ENCODE results near the gene VSTM2B. TPM values are rescaled to one million over a fixed set of nuclear protein-coding genes. Genes with fewer than 3 reads are reported as not detected.

Gene VSTM2B
- total RNA-seq, 2 donors from 2014 or later = not detected

DNA sequence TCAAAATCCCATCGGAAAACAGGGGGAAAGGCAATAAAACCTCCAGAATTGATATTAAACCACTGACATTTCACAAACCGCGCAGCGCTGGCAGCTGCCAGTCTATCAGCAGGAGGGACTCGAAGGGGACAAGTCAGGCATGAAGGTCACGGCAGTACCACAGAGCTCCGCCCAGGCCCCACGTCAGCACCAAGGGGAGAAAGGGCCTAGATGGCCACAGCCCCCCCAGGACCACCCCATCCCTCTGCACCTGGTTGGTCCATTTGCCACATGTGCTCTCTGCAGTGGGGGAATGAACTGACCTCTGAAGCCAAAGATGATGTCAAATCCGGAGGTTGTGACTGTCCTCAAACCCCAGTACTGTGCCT, 9.5 kb upstream of the VSTM2B start:
- ATAC-seq (replicated peaks) = no peak
- no peaks in the 10 kb centered on the region for H3K4me1 Mint-ChIP-seq
- H3K27me3 Mint-ChIP-seq = peaks cover 26% of the 10 kb centered on the region
- H3K27ac Mint-ChIP-seq = no peak overlapping the region
- no peaks in the 10 kb centered on the region for H3K36me3 Mint-ChIP-seq (ENCODE audit: low read depth)
- H3K4me3 Mint-ChIP-seq = no peak overlapping the region
- H3K9me3 Mint-ChIP-seq = no peaks in the 10 kb centered on the region

DNA sequence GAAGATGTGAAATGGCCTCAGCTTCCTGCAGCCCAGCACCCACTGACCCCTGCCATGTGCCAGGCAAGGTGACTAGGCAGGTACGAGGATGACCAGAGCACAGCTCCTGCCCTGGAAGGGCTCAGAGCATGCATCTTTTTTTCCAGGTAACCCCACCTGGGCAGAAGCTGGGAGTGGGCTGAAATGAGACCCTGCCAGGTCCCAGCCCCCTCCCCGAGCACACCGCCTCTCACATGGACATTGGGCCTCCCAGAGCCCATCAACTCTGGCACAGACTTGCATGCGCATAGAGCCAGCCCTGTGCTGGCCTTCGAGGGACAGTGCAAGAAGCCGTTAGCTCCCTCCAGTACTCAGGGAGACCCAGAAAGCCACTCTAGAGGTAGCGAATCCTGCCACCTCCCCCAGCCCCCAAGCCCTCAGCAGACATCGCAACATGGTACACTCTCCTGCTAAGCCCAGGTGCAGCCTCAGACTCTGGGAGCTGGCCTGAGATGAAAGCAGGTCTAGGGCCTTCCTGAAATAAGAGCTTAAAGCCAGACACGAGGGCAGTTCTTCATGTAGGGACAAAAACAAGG, 8.9 kb upstream of the VSTM2B start:
- Mint-ChIP-seq H3K9me3 (no peaks in the 10 kb centered on the region), H3K36me3 (ENCODE audit: low read depth) (no peaks in the 10 kb centered on the region), H3K4me3 (no peak overlapping the region), H3K27ac (no peak overlapping the region), H3K4me1 (no peaks in the 10 kb centered on the region), H3K27me3 (peaks cover 26% of the 10 kb centered on the region)
- no peak for ATAC-seq (replicated peaks)

DNA sequence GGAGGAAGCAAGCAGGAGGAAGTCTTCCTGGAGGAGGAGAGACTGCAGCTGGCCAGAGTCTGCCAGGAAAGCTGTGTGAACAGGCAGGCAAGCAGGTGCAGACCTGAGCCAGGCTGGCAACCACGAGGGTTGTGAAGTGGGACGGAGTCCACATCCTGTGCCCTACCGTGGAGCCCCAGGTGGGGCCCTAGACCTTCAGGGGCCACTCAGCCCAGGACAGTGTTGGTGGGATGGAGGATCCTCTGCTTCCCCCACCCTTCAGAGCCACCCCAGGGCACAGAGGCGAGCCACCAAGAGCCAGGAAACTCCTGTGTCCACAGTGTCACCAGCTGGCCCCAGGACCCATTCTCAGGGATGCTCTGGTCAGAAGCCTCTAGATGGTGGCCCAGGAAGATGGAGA, 8.4 kb upstream of the VSTM2B start:
- Mint-ChIP-seq H3K4me3 (no peak overlapping the region), H3K27ac (no peak overlapping the region), H3K27me3 (peaks cover 24% of the 10 kb centered on the region), H3K4me1 (no peaks in the 10 kb centered on the region), H3K9me3 (no peaks in the 10 kb centered on the region), H3K36me3 (ENCODE audit: low read depth) (no peaks in the 10 kb centered on the region)
- ATAC-seq (replicated peaks) = no peak

DNA sequence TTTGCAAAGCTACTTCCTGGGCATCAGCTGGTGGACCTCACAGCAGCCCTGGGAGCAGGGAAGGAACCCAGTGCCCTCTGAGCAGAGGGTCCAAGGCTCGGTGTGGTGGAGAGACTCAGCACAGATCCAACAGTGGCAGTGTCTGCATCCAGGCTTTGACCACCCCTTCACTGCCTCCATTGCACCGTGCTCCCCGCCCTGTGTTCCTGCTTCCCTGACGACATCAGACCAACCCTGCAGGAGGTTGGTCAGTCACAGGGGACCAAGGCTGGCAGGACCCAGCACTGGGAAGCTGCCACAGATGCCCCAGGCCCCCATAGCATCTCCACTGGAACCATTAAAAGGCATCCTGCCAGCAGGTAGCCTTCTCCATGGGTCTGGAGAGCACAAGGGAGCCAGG, 7.8 kb upstream of the VSTM2B start:
- Mint-ChIP-seq H3K36me3 (ENCODE audit: low read depth) (no peaks in the 10 kb centered on the region), H3K27me3 (peaks cover 26% of the 10 kb centered on the region), H3K9me3 (no peaks in the 10 kb centered on the region), H3K4me1 (no peaks in the 10 kb centered on the region), H3K27ac (no peak overlapping the region), H3K4me3 (no peak overlapping the region)
- no peak for ATAC-seq (replicated peaks)

DNA sequence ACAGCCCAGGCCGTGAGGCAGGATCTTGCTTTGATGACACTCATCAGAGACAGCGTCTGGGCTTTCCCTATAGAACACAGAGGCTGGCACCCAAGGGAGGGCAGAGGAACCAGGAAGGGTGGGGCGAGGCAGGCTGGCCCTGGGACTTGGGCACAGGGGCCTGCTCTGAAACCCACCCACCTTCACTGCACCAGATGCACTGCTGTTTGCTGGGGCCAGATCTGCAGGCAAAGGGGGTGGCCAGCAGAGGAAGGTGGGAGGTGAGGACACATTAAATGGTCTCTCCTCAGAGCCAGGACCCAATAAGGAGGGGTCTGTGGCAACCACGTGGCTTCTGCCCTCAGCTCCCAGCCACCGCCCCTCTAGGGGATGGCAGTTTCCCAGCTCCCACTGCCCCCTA, 6.6 kb upstream of the VSTM2B start:
- H3K36me3 Mint-ChIP-seq (ENCODE audit: low read depth) = no peaks in the 10 kb centered on the region
- no peak overlapping the region for H3K4me3 Mint-ChIP-seq
- no peaks in the 10 kb centered on the region for H3K9me3 Mint-ChIP-seq
- H3K27ac Mint-ChIP-seq = no peak overlapping the region
- ATAC-seq (replicated peaks) = no peak
- H3K4me1 Mint-ChIP-seq = no peaks in the 10 kb centered on the region
- peaks cover 38% of the 10 kb centered on the region for H3K27me3 Mint-ChIP-seq

DNA sequence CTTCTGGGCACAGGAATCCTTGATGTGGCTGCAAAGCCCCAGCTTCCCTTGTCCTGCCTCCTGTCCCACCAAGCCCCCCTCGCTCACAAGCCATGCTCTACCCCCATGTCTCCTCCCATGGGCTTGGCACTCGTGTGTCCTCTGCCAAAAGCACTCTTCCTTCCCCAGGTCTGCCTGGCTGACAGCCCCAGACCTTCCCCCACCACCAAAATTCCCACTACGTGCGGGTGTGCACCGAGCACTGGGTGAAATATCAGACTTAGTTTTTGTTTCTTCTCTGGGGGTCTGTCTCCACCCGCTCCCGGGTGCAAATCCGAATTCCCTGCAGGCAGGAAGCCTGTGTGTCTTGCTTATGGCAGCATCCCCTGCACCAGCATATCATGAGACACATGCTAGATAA, 5.9 kb upstream of the VSTM2B start:
- Mint-ChIP-seq H3K27me3 (peaks cover 38% of the 10 kb centered on the region), H3K36me3 (ENCODE audit: low read depth) (no peaks in the 10 kb centered on the region), H3K9me3 (no peaks in the 10 kb centered on the region), H3K4me1 (no peaks in the 10 kb centered on the region), H3K27ac (no peak overlapping the region), H3K4me3 (no peak overlapping the region)
- no peak for ATAC-seq (replicated peaks)

DNA sequence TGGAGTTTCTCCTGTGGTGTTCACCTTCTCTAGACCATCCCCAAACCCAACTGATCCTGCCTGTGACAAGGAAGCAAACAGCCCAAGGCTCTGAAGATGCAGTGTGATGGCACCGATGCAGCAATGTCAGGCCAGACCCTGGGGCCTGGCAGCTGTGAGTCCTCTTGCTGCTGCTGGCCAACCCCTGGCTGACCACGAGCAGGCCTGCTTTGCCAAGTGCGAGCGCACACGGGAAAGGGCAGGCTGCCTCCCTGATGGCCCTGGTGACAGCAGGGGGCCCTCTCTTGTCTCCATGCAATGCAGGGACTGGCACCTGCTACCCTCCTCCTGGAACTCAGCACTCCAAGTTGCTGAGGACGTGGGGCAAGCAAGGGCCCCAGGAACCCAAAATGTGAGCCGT, 5.4 kb upstream of the VSTM2B start:
- H3K27me3 Mint-ChIP-seq = peaks cover 38% of the 10 kb centered on the region
- H3K9me3 Mint-ChIP-seq = no peaks in the 10 kb centered on the region
- no peaks in the 10 kb centered on the region for H3K36me3 Mint-ChIP-seq (ENCODE audit: low read depth)
- no peaks in the 10 kb centered on the region for H3K4me1 Mint-ChIP-seq
- ATAC-seq (replicated peaks) = no peak
- H3K4me3 Mint-ChIP-seq = no peak overlapping the region
- no peak overlapping the region for H3K27ac Mint-ChIP-seq

DNA sequence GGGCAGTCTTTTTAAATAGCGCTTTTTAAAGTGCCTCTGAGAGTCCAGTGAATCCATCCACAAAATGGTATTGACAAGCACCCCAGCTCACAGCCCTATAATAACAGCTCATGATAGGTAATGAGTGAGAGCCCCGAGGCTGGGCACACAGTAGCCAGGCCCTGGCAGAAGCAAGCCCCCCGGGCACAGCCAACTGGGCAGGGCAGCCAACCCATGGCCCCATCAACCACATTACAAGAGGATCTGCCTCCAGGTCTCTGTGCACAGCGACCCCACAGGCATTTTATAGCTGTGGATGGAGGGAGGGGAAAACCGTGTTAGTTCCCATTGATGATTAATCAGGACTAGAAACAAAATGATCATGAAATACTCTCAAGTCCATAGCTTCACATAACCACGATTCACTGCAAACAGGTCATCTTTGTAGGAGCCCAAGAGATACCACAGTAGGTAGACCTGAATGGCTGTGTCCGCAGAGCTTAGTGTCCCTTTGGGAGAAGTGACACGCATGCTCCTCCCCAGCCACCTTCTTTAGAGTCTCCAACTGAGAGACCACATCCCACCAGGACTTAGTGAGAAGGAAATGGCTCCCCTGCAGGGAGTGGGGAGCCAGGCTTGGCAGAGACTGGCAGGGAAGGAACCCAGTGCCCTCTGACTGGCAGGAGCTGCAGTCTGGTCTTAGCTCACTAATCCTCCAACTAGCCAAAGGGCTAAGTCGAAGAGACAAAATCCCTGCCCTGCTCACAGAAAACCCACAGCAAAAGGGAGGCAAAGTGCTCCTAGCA, 4.3 kb upstream of the VSTM2B start:
- H3K4me1 Mint-ChIP-seq = no peaks in the 10 kb centered on the region
- H3K27me3 Mint-ChIP-seq = peaks cover 38% of the 10 kb centered on the region
- H3K36me3 Mint-ChIP-seq (ENCODE audit: low read depth) = no peaks in the 10 kb centered on the region
- no peak overlapping the region for H3K27ac Mint-ChIP-seq
- no peak for ATAC-seq (replicated peaks)
- no peaks in the 10 kb centered on the region for H3K9me3 Mint-ChIP-seq
- no peak overlapping the region for H3K4me3 Mint-ChIP-seq

DNA sequence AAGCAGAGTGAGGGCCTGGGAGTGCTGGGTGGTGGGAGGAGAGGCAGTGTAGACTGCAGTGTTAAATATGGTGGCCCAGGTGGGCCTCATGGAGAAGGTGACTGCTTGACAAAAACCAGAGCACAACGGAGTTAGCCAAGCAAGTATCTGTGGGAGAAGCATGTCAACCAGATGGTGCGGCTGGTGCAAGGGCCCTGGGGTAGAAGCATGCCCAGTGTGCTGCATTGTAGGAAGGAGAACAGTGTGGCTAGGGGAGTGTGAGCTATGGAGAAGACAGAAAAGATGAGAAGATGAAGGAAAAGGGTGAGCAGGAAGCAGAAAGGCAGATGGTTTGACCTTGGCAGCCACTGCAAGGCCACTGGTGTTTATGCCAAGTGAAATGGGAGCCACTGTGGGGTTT, 2.2 kb upstream of the VSTM2B start:
- no peak overlapping the region for H3K27ac Mint-ChIP-seq
- peaks cover 6% of the 10 kb centered on the region for H3K4me1 Mint-ChIP-seq
- H3K9me3 Mint-ChIP-seq = no peaks in the 10 kb centered on the region
- peaks cover 44% of the 10 kb centered on the region for H3K27me3 Mint-ChIP-seq
- peaks cover 8% of the 10 kb centered on the region for H3K36me3 Mint-ChIP-seq (ENCODE audit: low read depth)
- H3K4me3 Mint-ChIP-seq = no peak overlapping the region
- ATAC-seq (replicated peaks) = no peak

DNA sequence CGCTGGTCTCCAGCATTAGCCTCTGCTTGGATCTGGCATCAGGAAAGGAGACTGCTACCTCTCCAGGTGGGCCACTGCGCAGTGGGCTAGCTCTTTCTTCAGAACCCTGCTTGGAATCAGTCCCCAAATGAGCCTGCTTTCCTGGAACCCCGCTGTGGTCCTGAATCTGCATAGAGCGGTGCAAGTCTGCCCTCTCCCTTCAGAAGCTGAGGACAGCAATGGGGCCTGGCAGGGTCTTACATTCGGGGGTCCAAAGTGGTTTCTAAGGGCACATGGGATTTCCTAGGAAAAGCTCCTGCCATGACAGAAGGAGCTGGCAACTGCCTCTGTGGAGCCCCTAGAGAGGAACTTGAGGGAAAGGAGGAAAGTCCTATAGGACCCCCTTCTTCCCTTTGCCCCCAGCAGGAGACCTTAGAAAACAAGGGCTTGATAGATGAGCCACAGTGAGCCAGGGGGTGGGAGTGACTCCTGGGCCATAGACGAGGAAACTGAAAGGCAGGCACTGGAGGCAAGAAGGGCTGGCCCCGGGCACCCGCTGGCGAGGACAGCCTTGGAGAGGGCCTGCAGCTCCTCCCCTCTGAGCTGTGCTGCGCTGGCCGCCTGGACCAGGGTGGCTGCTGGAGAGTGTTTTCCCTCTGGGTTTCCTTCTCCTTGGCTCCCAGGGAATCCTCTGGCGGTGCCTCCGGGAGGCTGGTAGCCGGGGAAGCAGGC, 1.4 kb upstream of the VSTM2B start:
- ATAC-seq (replicated peaks) = no peak
- peaks cover 44% of the 10 kb centered on the region for H3K27me3 Mint-ChIP-seq
- H3K27ac Mint-ChIP-seq = no peak overlapping the region
- H3K4me3 Mint-ChIP-seq = peak overlapping the region; percentile 31
- peaks cover 15% of the 10 kb centered on the region for H3K36me3 Mint-ChIP-seq (ENCODE audit: low read depth)
- H3K4me1 Mint-ChIP-seq = peaks cover 6% of the 10 kb centered on the region
- no peaks in the 10 kb centered on the region for H3K9me3 Mint-ChIP-seq

DNA sequence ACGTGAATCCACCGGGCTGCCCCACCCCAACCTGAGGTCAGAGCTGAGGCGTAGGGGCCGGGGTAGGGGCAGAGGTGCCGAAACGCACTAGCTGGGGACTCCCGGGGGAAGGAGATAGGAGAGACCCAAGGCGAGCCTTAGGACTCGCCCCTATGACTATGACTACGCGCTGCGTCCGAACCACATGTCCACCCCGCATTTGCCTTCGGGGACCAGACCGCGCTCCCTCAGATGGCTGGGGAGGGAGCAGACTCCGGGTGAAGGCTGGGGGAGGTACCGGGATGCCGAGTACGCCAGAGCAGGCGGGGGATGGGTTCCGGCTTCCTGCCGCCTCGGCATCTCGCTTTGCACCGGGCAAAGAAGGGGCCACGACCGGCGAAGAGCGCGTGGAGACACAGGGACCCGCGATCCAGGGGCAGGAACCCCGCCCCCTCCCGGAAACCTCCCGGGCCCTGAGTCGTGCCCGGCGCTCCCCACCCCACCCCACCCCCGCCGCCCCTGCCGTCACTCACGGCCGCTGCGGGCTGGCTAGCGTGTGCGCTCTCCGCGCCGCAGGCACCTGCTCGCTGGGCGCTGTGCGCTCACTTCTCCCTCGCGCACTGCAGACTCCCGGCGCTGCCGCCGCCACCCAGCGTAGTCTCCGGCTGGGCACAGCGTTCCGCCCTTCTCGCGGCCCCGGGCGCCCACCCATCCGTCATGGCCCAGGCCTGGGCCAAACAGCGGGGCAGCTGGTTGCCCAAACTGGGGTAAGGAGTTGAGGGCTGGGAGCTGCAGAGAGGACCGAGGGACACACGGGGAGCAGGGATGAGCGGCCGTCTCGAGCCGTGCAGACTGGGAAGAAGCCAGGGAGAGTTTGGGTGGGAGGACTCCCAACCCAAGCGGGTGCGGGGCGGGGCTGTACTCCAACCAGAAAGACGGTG, 622 bp upstream of the VSTM2B start:
- peak overlapping the region; percentile 31 for H3K4me3 Mint-ChIP-seq
- H3K27me3 Mint-ChIP-seq = peaks cover 38% of the 10 kb centered on the region
- no peaks in the 10 kb centered on the region for H3K9me3 Mint-ChIP-seq

DNA sequence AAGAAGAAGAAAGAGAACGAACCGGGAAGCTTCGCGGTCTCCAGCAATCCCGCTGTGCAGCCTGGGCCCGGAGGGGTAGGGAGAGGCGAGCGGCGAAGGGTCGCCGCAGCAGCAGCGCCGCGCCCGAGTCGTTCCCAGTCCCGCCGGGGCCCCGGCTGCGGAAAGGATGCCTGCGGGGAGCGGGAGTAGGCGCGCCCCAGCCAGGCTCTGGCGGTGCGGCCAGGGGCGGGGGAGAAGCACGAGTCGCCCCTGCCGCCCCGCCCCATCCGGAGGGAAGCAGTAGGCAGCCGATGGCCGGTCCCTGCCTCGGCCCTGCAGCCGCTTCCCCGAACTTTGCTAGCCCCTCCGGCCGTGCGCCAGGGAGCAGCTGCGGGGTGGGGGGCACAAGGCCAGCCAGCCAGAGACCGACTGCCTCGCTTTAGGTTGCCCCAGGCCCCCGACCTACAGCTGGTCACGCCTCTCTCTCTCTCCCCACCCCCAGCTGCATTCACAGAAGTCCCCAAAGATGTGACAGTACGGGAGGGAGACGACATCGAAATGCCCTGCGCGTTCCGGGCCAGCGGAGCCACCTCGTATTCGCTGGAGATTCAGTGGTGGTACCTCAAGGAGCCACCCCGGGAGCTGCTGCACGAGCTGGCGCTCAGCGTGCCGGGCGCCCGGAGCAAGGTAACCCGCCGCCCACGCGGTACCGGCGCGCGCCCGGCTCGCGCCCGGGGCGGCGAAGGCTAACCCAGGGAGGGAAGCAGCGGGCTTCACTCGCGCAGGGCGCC, 1.1 kb downstream of the VSTM2B start:
- no peak for ATAC-seq (replicated peaks)
- peak overlapping the region; percentile 73 for H3K4me3 Mint-ChIP-seq
- H3K9me3 Mint-ChIP-seq = no peaks in the 10 kb centered on the region

More for the DNA sequence above, 622 bp upstream of the VSTM2B start:
- Mint-ChIP-seq H3K4me1 (peaks cover 6% of the 10 kb centered on the region), H3K27ac (no peak overlapping the region), H3K36me3 (ENCODE audit: low read depth) (peaks cover 16% of the 10 kb centered on the region)
- ATAC-seq (replicated peaks) = no peak

DNA sequence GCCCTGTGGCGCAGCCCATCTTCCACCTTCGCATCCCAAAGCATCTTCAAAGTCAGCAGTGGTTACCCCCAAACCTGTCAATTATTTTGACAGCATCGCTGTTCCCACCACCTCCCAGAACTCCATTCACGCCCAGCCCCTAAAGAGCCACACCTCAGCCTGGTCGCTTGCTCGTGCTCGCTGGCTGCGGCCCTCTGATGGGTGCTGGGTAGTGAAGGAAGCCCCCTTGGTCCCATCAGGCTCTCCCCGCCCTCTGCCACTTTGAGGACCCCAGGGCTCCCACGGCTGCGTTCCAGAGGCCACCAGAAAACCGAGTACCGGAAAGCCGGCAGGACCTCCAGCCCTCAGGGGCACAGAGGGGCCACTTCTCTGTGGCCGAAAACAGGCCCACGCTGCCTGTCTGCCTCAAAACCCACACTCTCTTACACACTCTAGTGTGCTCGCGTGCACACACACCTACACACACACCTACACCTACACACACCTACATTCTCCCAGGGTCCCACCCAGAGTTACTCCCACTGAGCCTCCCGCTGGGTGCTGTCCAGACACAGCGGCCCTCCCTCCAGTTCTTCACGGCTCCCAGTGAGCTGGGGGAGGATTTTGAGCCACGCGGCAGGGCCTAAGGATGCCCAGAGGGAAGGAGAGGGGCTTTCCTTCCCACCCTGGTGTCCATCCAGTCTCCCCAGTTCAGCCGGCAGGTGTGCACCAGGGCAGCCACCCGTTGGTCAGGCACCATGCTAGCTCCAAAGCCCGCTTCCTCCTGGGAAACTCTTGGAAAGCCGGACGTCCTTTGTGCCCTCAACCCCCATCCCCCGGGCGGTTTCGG, 1.9 kb downstream of the VSTM2B start:
- Mint-ChIP-seq H3K27me3 (peaks cover 52% of the 10 kb centered on the region), H3K27ac (no peak overlapping the region), H3K9me3 (no peaks in the 10 kb centered on the region), H3K4me3 (peak overlapping the region; percentile 73), H3K4me1 (peaks cover 6% of the 10 kb centered on the region), H3K36me3 (ENCODE audit: low read depth) (peaks cover 16% of the 10 kb centered on the region)
- no peak for ATAC-seq (replicated peaks)

More for the DNA sequence above, 1.1 kb downstream of the VSTM2B start:
- Mint-ChIP-seq H3K27ac (no peak overlapping the region), H3K36me3 (ENCODE audit: low read depth) (peaks cover 16% of the 10 kb centered on the region), H3K27me3 (peaks cover 46% of the 10 kb centered on the region), H3K4me1 (peaks cover 6% of the 10 kb centered on the region)
